NB4 (cell line): ENCODE data around the gene BRD3.

Source experiments
- CTCF ChIP-seq: IDR thresholded peaks from one replicate; pipeline ENCODE4 v1.5.1; 2012; ENCODE audit warnings: low read depth, low read length
- MYC ChIP-seq: IDR thresholded peaks from 2 replicates; pipeline ENCODE4 v1.6.1; 2011; ENCODE audit warnings: low read depth, low read length
- POLR2A ChIP-seq: IDR thresholded peaks from 2 replicates; pipeline ENCODE4 v1.6.1; 2011; ENCODE audit warnings: mild to moderate bottlenecking; ENCODE audit not compliant: insufficient read length; ENCODE audit errors: extremely low read depth
- TF ChIP-seq, protein P1 (sequence below): IDR thresholded peaks from 2 replicates; pipeline ENCODE4 v1.6.1; 2011; ENCODE audit warnings: low read depth, low read length

- TF ChIP-seq CTCF (no peak), POLR2A (peak; percentile 33), MYC (peak; percentile 72)
- TF ChIP-seq, protein P1, sequence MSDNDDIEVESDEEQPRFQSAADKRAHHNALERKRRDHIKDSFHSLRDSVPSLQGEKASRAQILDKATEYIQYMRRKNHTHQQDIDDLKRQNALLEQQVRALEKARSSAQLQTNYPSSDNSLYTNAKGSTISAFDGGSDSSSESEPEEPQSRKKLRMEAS, result peak; percentile 80
Observed at GRCh38 chr9:133991964-133992779, 75.7 kb downstream of the BRD3 start, which contains the start of gene VAV2.
